Fibroblast of peridontal ligament (primary cell): ENCODE measurements around the gene LCP1.

Experiments used
- DNase-seq: peaks from one replicate; pipeline ENCODE4 v3.0.0-alpha.2; 2010; ENCODE audit errors: extremely low read depth

Gene LCP1

DNA sequence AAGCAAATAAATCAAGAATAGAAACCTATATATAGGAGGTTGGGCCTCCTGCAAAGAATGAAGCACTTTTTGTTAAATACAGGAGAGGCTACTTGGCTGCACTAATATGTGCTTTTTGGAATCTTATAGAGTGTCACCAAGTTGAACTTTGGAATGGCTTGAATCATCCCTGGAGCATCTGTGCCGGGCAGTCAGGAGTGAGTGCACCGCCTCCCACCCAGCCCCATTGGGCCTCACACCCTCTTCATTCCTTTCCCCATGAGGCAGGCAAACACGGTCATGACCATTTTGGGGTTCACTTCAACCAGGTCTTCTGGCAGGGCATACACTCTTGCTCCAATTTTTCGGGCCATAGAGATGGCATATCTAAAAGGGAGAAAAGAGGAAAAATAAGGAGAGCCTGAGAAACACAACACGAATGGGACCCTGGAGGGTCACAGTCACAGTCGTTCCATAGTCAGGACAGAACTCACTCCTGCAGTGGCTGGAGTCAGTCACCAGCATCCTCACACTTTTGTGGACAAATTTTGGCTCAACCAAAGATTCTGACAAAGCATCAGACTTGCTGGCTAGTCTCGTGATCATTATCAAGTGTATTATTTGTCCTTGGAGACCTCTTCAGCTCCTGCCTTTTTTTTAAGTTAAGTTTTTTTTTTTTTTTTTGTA is 54.5 kb downstream of the LCP1 start:
- DNase-seq, result no peak

DNA sequence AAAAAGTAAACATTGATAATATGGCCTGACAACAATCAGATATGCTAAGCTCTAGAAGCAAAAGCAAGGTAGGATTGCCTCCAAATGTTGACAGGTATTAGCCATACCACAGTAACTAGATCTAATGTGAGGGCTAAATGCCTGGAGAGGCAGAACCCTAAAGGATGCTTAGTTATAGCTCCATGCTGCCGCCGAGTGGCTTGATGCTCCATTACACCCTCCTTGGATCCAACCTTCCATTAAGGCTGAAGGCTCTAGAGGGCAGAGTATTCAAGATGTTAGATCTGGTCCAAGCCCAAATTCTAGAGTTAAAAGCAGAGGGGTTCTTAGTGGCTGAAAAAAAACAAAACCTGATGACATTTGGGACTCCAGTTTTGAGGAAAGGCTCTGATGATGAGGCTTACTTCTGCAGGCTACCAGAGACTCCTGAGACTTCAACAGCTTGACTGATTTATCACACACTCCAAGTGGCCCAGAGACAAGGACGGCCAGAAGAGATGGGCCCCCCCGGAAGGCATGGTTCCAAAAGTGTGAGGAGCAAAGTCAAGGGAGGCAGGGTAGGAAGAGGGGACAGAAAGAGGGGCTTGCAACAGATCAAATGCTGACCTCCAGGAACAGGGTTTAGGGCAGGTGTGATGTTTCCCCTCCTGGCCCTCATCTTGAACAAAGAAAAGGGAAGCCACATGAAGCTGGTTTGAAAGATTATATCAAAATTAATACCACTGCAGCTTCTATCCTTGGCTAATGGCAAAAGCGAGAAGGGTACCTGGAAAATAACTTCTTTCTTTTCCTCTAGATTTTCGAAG is 55.2 kb downstream of the LCP1 start:
- peak; percentile 71 for DNase-seq

DNA sequence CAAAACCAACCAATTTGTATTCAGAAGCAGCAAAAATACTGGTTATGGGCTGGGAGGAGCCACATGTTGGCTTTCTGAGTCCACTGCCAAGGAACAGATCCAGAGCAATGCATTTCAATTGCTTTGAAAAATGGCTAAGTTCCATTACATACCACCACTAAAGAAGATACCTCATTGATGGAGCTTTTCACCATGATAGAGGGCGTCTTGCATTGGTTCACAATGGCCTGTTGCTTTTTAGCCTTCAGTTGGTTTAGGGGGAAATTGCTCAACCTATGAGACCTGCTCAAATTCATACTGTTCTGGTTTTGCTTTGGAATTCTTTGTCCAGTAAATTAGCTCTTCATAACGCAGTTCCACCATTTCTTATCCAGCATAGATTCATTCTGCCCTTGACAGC is 55.9 kb downstream of the LCP1 start:
- DNase-seq, result no peak

DNA sequence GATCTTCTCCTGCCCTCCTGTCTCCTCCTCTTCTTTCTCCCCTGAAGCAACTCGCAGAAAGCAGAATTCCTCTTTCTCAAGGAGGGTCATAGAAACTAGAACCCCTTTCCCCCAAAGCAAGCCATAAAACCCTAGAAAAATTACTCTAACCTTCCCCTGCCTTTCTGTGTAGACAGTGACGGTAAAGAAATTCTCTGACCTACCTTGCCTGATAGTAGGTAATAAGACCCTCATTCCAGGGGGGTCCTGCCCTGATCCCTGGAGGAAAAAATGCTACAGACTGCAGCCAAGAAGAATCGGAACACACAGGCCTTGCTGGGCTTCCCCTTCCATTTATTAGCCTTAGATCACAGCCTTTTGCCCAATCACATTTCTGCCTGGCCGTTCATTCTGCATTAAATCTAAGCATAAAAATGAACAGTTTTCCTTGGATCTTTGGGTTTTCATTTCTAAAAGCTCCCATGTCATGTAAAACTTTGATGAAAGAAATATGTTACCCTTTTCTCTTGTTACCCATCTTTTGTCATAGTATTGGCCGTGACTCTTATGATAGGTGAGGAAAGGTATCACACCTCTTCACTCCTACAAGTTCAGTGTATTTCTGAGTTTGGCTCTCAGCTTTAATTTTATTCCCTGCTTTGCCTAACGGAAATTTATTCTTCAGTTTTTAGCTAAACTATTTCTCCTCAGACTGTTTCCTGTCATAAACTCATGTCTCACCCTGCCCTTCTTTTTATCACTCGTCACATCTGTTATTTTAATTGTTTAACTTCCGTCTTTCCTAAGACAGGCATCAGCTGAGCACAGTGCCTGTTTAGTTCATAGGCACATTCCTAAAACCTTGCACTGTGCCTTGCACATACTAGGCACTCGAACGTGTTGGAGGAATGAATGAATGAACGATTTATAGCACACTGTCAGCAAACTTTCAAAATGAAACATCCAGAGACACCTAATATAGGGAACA is 56.7 kb downstream of the LCP1 start:
- no peak for DNase-seq

DNA sequence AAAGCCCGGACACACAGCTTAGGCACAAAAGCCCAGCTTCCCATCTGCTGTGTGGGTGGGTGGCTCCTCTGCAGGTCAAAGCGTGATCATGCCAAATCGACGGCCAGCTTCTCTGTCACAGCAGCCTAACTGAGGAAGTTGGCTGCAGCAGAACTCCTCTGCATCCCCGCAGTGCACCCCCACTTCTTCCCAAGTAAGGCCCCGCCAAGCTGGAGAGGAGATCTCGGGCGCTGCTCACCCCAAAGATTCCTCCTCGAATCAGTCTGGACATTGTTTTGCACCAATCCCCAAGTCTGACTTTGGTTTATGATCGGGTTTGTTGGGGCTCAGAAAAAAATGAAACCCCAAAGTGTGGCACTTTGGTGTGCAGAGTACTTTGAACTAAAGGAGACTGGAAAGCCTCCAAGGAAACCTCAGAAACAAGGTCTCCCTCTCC is 57.4 kb downstream of the LCP1 start:
- DNase-seq, result no peak

DNA sequence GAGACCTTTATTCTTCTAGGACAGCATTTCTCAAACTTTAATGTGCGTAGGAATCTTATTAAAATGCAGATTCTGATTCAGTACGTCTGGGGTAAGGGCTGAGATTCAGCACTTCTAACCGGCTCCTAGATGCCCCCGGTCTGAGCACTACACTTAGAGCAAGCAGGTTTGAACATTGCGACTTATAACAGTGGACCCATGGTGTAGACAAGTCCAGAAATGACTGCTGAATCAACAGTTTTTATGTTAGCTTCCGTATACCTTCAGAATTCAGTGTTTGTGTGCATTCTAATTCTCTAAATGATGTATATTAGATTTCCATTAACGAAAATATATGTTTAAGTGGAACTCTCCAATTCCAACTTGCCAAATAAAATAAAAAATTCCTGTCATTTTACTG is 59.7 kb downstream of the LCP1 start:
- DNase-seq, result no peak

DNA sequence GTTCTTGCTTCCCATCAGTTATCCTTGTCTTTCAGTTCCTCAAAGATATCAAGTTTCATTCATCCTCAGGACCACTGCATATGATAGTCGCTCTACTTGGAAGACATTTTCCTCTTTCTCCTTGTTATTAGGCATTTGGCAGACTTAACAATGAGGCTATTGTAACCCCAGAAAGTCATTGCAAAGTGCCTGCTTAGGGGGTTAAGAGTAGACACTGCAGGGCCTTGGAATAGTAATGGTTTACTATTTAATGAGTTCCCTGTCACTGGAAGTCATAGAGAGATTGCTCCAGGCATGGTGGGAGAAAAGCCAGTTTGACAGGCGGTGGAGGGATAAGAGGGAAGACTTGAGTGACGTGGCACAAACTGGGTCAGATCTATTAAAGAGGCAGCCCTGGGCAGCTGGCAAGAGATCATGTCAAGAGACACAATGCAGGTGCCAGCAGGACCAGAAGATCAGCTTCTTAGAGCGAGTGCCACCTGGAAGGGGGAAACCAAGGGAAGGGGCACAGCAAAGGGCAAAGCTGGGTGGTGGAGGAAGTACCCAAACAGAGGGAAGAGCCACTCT is 60.3 kb downstream of the LCP1 start:
- no peak for DNase-seq

DNA sequence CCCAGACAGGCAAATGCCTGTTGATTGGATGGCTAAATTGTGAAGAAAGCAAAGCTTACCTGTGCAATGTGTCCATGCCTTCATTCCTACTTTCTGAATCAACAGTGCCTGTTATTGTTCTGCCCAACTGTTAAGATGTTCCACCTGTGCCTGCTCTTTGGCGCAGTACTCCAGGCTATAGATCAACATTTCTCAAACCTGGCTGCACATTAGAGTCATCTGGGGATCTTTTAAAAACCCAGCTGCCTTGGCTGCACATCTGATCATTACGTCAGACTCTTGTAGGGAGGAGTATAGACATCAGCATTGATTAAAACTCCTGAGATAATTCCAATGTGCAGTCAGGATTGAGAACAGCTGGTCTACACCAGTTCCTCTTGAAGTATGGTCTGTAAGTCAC is 60.9 kb downstream of the LCP1 start:
- DNase-seq, result no peak

DNA sequence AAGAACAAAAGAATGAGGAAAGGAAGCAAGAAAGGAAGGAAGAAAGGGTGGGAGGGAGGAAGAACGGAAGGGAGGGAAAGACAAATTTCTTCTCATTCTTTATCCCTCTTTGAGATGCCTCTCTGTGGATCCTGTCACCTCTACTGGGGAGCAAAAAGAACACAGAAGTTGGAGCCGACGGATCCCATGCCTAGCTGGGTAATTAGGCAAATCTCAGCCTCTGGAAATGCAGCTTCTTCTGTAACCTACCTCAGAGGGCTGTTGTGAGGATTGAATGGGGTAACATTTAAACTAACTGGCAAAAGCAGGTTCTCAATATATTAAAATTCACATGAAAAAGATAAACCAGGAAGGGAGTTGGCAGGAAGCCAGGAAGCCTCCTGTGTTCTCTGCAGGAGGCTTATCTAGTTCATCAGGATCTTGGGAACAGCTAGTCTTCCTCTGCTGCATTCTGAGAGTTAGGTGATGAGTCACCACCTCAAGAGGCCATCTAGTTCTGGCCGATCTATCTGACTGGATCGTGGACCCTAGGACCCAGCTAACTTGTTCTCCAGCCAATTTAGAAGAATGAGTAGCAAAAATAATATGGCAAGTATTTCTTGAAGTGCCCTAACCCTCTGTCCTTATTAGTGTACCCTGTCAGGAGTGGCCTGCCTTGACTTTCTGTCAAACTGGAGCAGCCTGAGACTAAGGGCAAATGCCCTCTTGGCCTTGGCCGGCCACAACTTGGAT is 61.9 kb downstream of the LCP1 start:
- DNase-seq, result no peak

DNA sequence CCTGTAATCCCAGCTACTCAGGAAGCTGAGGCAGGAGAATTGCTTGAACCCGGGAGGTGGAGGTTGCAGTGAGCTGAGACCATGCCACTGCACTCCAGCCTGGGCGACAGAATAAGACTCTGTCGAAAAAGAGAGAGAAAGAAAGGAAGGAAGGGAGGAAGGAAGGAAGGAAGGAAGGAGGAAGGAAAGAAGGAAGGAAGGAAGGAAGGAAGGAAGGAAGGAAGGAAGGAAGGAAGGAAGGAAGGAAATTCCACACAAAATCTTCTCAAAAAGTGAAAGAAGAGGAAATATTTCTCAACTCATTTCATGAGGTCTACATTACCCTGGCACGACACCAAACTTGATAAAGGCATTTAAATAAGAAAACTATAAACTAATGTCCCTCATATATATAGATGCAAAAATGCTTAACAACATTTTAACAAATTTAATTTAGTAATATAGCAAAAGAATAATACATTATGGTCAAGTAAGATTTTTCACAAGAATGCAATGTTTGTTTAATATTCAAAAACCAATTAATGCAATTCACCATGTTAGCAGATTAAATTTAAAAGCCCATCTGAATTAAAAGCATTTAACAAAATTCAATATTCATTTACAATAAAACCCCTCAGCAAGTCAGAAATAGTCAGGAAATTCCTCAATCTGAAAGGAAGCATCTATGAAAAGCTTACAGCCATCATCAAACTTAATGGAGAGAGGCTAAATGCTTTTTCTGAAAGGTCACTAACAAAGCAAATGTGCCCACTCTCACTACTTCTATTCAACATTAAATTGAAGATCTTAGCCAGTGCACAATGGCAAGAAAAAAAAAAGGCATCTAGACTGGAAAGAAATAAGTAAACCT is 65.1 kb downstream of the LCP1 start:
- no peak for DNase-seq

DNA sequence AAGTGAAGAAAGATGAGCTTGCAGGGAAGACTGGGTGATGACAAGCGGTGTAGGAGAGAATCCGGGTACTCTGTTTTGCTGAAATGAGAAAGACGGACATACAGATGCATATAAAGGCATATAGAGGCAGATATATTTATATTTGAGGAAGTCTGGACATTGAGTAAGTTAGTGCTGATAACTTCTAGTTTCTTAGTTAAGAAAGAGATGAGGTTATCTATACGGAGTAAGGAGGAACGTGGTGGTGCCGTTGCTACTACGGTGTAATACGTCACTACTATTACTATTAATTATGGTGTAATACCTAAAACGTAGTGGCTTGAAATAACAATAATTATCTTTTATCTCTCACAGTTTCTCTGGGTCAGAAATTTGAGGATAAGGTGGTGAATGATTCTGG is 67.4 kb downstream of the LCP1 start:
- no peak for DNase-seq

DNA sequence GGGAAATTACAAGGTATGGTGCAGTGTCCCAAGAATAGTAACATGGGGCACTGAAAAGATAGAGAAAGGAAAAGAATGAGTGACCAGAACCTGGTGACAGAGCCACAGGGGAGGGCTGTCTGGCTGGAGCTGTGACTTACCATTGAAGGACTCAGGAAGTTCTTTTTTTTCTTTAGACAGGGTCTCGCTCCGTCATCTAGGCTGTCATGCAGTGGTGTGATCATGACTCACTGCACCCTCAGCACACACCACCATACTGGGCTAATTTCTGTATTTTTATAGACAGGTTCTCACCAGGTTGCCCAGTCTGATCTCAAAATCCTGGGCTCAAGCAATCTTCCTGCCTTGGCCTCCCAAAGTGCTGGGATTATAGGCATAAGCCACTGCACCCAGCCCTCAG is 68.4 kb downstream of the LCP1 start:
- no peak for DNase-seq

DNA sequence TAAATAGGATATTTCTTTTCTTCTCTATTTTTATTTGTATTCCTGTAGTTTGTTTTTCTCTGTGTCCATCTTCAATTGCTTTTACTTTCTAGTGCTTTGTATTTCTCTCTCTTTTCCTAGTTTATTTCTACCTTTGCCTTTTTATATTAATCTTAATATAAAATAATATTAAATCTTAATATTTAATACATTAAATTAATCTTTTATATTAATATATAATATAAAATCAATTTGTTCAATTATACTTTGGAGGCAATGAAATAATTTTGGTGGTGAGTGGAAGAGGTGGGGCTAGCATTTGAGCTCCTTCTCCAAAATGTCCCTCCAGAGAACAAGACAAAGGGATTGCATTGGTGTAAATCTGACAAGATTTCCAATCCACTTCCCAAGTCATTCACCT is 70.8 kb downstream of the LCP1 start:
- no peak for DNase-seq

DNA sequence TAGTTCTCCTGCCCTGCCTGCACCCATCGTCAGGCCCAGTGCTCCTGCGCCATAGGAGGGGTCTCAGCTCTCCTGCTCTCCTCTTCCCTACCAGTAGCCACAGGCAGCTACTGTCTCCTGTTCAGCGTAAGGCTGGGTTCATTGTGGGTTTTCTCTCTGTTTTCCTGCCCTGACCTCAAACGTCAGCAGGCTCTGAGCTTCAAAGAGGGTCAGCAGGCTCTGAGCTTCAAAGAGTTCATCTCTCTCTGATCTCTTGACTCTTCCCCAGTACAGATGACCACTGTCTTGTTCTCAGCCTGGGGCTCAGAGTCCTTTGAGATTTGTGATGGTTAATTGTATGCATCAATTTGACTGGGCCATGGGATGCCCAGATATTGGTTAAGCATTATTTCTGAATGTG is 72.5 kb downstream of the LCP1 start:
- DNase-seq, result no peak

DNA sequence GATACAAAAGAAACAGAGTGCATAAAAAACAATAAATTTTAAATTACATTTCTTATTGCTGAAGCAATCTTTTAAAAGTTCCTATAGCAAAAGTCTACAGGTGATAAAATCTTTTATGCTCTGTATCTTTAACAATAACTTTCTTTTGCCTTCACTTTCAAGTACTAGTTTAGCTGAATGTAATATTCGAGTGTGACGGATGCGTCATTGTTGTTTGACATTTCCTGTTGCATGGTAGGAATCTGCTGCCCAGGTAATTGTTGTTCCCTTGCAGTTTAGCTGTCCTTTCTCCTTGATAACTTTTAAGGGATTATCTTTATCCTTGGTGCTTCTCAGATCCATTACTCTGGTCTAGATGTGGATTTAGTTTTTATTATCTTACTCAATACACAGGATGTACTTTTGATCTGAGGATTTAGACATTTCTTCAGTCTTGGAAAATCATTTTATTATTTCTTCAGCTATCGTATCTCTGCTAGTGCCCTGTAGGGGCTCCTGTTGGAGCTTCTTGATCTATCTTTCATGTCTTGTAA is 75.1 kb downstream of the LCP1 start:
- DNase-seq, result no peak

DNA sequence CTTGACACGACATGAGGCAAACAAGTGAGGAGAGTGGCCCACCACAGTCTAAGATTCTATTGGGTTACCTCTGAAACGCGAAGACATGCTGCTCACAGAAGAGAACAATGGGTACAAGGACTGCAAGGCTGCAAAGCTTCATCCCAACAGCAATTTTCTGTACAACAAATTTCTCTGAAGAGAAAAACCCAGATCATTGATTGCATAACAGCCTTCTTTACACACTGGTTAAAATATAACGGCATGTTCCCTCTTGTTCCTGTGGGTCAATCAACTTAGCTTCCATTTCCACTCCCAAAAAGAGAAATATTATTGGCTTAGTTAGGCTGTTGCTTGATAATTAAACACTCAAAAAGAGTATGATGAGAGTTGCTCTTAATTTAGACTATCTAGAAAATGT is 77.1 kb downstream of the LCP1 start, which contains the start of gene CPB2:
Gene CPB2, minus strand, starts transcription at position 166 of the 400 bp plus-strand sequence. Its CDS starts 24 bp downstream, at position 142.
- no peak for DNase-seq

DNA sequence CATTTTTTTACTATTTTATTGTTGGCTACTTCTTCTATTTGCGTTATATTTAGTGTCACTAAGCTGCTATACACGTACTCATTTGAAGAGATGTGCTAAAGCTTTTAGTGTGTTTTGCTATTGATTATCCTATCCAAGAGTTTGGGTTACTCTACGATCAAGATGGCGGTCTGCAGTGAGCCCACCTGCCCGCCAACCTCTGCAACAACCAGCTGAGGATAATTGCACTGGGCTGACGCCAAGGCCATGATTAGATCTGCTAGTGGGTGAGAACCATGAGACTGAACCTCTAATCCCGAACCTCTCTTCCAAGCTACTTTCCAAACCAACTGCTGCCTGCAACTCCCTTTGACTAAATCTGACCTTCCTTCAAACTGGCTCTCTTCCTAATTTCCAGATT is 78.9 kb downstream of the LCP1 start:
- DNase-seq, result no peak

DNA sequence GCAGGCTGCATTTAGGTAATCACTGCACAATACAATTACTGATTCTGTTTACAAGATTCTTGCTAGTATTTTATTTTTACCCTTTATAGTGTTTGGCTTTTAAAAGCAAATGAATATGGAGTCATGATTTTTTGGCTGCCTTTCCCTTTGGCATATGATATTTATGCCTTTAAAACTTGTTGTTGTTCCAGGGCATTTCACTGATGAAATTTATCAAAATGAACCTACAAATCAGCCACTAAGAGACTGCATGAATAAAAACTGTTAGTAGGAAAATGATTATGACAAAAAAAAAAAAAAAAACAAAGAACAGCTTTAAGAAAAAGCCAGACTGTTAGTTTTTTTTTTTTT is 79.7 kb downstream of the LCP1 start:
- no peak for DNase-seq

DNA sequence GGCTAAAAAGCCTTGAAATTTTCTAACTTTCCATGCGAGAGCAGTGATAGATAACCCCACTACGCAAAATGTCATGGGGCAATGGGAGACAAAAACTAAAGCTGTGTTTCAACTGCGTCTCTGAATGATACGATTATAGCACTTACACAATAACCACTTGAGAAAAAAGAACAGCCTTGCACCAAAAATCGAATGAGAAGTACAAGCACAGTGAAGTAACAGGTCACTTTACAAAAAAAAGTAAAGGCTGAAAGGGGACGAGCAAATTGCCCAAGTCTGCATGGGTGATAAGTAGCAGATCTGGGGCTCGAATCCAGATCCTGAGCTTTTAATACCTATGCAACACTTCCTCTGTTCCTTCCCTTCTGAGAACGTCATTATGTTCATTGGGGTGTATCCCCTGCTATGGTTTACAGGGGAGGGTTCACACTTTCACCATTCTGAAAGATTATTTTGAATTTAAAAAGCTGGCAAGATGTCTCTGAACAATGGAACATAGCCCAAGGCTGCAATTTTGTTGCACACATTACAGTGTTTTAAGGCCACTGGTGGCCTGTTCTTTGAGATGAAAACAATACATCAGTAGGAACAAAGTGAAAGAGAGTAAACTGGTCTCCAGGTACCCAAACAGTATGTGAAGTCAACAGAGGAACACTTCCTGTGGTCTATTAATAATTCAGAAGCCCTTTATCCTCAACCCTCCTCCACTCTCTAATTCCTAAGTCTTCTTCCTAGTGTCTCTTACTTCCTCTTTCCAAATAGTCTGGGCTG is 80.3 kb downstream of the LCP1 start:
- no peak for DNase-seq
